ENCODE results near the gene PIK3R6.
"Not testable (repeated sequence)": the region's sequence is repeated elsewhere in the genome, so short reads cannot be mapped to it uniquely, and the experiment has no call there.

PIK3R6 gene

DNA sequence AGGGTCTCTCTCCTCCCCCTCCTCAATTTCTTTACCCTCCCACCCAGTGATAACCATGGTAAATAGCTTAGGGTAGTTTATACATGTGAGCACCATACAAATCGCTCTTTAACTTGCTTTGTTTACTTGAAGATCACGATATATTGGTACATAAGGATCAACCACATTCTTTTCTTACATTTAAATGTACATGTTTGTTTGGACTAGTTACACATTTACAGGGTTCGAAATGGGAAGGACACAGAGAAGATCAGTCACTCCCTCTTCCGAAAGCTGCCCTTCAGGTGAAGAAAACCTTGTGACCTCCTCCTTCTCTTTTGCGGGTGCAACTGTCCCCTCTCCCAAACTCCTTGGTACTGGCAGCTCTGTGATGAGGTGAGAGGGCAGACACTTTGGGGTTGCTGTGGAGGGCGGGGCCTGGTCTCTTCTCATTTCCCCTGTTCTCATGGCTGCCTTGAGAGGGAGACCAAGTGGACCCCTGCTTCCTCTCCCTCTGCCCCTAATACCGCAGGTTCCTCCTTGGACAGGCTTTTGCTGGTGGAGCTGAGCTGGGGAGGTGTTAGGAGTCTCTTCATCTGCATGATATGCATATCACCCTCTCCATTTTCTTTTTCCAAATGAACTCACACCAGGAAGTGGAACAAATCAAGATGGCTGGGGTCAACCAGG is 4.7 kb upstream of the PIK3R6 start:
- no peak for ATAC-seq

GRCh38 chr17:8871081-8871581 is 3.7 kb upstream of the PIK3R6 start:
- no peak for ATAC-seq

GRCh38 chr17:8870406-8871040 is 3.0 kb upstream of the PIK3R6 start:
- ATAC-seq = no peak

GRCh38 chr17:8869114-8869815 is 1.8 kb upstream of the PIK3R6 start:
- no peak for ATAC-seq

DNA sequence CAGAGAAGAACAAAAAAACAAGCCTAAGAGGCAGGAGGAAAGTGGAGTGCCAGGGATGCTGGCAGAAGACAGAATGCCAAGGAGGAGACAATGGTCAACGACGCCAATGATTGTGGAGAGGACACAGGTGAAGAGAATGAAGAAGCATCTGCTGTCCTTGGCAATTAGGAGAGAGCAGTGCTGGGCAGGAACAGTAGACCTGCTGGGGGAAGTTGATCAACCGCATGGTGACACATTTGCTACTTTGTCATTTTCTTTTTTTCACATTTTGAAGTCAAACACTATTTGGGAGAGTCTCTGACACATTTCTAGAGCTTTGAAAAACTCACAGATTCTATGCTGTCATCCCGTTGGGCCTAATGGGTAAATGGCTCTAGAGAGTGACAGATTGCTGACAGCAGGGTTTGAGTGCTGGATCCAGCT is 1.1 kb upstream of the PIK3R6 start:
- peak; percentile 60 to 79 for ATAC-seq

- ATAC-seq = no peak
Observed at GRCh38 chr17:8868092-8868491, 618 bp upstream of the PIK3R6 start.

DNA sequence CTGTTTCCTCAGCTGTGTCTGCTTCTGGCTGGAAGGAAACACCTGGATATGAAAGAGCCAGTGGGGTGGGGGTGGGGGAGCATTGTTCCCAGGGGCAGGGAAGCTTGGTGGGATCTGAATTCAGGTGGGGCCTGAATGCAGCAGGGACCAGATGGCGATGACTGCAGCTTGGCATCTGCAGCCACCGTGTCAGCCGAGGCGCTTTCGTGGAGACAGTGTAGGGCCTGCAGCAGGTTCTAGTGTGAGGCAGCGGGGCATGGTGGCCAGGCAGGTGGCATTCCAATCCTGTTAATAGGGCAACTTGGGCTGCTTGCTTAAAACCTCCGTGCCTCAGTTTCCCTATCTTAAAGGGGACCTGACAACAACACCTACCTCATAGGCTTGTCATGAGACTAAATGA is 1.7 kb downstream of the PIK3R6 start:
- no peak for ATAC-seq

GRCh38 chr17:8865385-8865784 is 2.1 kb downstream of the PIK3R6 start:
- ATAC-seq = no peak

- no peak for ATAC-seq
Observed at GRCh38 chr17:8862213-8863056, 5.0 kb downstream of the PIK3R6 start.

GRCh38 chr17:8861495-8862181 is 5.8 kb downstream of the PIK3R6 start:
- ATAC-seq = no peak

DNA sequence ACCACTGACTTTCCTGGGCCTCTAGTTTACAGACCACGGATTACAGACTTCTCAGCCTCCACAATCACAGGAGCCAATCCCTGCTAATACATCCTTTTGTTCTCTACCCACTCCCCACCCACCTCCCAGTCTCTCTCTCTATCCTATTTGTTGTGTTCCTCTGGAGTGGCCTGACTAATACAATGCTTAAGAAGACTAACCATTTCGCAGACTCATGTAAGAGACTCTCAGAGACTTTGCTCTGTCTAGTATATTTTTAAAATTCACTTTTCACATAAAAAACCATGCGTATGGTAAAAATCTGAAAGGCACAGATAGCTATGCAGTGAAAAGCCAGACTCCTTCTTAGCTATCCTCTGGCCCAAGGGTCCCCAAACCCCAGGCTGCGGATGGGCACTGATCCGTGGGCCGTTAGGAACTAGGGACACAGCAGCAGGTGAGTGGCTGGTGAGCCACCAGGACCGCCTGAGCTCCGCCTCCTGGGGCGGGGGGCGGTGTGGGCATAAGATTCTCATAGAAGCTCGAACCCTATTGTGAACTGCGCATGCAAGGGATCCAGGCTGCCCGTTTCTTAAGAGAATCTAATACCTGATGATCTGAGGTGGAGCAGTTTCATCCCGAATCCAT is 7.6 kb downstream of the PIK3R6 start:
- no peak for ATAC-seq

GRCh38 chr17:8859027-8859803 is 8.3 kb downstream of the PIK3R6 start:
- peak in 1 of 2 donors; percentile 14 for ATAC-seq

DNA sequence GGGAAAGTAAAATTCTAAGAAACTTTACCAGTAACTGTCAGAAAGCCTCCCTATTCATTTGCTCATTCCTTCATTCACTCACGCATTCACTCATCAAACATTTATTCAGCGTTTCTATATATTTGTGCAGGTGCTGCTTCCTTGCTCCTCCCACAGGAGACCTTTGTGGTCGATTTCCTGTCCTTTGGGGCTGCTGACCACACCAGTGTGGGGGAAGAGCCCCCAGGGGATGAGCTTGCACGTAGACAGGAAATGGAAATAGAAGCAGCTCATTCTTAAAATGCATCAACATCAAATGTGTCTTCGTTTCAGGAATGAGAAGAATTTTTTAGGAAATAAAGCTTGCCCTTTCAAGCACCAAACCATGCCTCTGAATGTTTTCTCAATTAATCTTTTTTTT is 9.6 kb downstream of the PIK3R6 start:
- ATAC-seq = peak; percentile 44

DNA sequence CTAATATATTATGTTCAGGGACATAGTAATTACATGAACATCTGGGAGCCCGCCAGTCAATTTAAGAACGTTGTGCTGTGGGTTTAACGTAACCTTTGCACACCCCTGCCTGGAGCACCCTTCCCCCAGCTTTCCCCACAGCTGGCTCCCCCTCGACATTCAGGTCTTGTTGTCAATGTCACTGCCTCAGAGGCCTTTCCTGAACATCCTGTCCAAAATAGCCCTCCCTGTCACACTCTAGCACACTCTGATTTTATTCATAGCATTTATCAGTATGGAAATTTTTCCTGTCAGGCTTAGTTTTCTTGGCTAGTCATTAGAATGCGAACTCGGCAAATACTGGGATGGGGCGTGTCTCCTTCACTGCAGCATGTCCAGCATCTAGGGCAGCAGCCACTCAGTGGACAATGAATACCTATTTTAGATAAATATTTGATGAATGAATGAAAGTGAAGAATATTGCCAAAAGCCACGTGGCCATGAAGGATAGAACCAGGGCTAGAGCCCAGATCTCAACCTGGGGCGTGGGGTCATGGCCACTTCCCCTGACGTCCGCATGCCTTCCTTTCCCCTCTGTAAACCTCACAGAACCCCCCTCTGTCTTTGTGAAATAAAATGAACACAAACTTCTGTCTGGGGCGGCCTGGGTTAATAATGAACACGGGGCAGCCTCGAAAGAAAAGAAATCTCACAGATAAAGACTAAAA is 10.5 kb downstream of the PIK3R6 start:
- no peak for ATAC-seq

DNA sequence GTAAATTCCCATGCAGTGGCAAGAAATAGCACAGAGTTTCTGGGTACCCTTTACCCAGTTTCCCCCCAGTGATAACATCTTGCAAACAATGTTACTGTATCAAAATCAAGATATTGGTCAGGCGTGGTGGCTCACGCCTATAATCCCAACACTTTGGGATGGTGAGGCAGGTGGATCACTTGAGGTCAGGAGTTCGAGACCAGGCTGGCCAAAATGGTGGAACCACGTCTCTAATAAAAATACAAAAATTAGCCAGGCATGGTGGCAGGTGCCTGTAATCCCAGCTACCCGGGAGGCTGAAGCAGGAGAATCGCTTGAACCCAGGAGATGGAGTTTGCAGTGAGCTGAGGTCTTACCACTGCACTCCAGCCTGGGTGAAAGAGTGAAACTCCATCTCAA is 11.3 kb downstream of the PIK3R6 start:
- not testable (repeated sequence) for ATAC-seq

DNA sequence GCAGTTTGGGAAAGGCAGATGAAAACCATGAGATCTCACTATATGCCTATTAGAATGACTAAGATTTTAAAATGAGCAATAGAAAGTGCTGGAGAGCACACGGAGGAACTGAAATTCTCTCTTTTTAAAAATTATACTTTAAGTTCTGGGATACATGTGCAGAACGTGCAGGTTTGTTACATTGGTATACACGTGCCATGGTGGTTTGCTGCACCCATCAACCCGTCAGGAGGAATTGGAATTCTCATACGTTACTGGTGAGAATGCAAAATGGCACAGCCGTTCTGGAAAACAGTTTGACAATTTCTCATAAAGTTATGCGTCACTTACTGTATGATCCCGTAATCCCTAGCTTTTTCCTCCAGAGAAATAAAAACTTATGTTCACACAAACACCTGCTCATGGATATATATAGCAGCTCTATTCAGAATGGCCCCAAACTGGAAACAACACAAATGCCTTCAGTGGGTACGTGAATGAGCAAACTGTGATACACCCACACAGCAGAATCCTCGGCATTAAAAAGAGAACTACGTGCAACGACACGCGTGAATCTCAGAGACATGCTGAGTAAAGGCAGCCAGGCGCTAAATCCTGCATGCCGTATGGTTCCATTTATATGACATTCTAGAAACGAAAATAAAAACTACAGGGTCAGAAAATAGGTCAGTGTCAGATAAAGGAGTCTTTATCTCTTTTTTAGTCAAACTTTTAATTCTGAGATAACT is 11.8 kb downstream of the PIK3R6 start:
- no peak for ATAC-seq

- no peak for ATAC-seq
Observed at GRCh38 chr17:8851600-8851999, 15.9 kb downstream of the PIK3R6 start.

DNA sequence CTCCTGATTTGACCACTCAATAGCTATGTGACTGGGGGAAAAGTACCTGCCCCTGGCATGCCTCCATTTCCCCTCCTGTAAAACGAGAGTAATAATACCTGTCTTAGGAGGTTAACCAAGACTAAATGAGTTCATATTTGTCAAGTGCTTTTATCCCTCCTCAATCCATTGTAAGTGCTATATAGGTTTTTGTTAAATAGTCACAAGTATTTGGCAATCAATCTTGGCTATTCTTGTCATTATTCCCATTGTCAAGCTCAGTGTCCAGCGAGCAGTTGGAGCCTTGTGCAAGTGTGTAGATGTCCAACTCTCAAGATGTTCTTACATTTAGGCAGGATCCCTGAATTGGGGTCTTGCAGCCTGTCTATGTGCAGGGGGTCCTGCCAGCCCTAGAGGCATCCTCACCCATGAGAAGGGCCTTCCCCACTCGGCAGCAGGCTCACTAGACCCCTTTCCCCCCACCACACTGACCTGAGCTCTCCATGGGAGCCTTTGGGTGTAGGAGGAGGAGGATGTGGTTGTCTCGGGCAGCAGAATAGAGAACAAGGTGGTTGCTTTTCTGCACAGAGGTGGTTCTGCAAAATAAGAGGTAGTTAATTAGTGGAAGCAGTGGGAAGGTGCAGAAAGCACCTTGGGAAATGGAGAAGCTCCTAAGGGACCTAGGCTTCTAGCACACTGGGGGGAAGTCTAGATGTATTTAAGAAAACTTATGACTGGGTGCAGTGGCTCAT is 18.0 kb downstream of the PIK3R6 start:
- ATAC-seq = no peak

DNA sequence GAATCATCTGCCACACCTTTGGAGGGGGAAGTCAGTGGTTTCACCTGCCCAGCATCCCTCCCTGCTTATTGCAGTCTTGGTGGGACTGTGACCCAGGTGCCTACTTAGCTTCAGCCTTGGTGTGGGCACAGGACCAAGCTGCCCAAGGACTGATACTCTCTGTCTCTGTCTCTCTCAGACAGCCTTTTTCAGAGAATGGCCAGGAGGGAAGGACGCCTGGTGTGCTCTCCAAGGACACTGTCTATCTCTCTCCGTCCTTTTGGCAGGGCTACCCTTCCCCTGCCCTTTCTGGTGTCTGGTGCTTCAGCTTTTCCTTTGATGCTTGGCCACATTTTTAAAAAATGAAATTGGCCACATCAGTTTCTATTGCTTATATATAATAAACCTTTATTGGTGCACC is 19.6 kb downstream of the PIK3R6 start:
- ATAC-seq = no peak
